ENCODE measurements around the gene ALDH3A1. TPM values are rescaled to one million over a fixed set of nuclear protein-coding genes. Genes with fewer than 3 reads are reported as not detected.

The ALDH3A1 gene
- total RNA-seq, 1 donor from 2014 or later: 24.2 TPM

GRCh38 chr17:19717411-19717908 is 30.6 kb downstream of the ALDH3A1 start:
- DNase-seq (ENCODE audit: low read depth): no peak
- Histone ChIP-seq H3K27me3 (ENCODE audit: control insufficient read depth, insufficient read depth, low read length) (no peaks in the 10 kb centered on the region), H3K36me3 (ENCODE audit: control insufficient read depth, insufficient read depth, low read length) (peaks cover 2% of the 10 kb centered on the region), H3K4me3 (ENCODE audit: low read depth, low read length) (no peak overlapping the region)
- TF ChIP-seq CTCF (IDR thresholded peaks at IDR 0.05; ENCODE audit: insufficient read depth, low read length, severe bottlenecking): no peak
- FAIRE-seq: no peak

- DNase-seq (ENCODE audit: low read depth) (no peak), FAIRE-seq (no peak)
- no peaks in the 10 kb centered on the region for H3K27me3 ChIP-seq (ENCODE audit: control insufficient read depth, insufficient read depth, low read length)
- peaks cover 2% of the 10 kb centered on the region for H3K36me3 ChIP-seq (ENCODE audit: control insufficient read depth, insufficient read depth, low read length)
- H3K4me3 ChIP-seq (ENCODE audit: low read depth, low read length): no peak overlapping the region
- TF ChIP-seq CTCF (IDR thresholded peaks at IDR 0.05; ENCODE audit: insufficient read depth, low read length, severe bottlenecking): no peak
Measured at GRCh38 chr17:19717031-19717360, 31.1 kb downstream of the ALDH3A1 start.

GRCh38 chr17:19716108-19717030 is 31.7 kb downstream of the ALDH3A1 start, which contains the start of gene SLC47A2:
SLC47A2 (minus strand) TSS chr17:19716584; CDS start chr17:19716555, 29 bp downstream.
- TF ChIP-seq CTCF (IDR thresholded peaks at IDR 0.05; ENCODE audit: insufficient read depth, low read length, severe bottlenecking): no peak
- H3K4me3 ChIP-seq (ENCODE audit: low read depth, low read length): no peak within 1 kb of the TSS

GRCh38 chr17:19714542-19715411 is 33.3 kb downstream of the ALDH3A1 start:
- Histone ChIP-seq H3K36me3 (ENCODE audit: control insufficient read depth, insufficient read depth, low read length) (peaks cover 2% of the 10 kb centered on the region), H3K4me3 (ENCODE audit: low read depth, low read length) (no peak overlapping the region), H3K27me3 (ENCODE audit: control insufficient read depth, insufficient read depth, low read length) (no peaks in the 10 kb centered on the region)
- FAIRE-seq (no peak), DNase-seq (ENCODE audit: low read depth) (no peak)
- TF ChIP-seq CTCF (IDR thresholded peaks at IDR 0.05; ENCODE audit: insufficient read depth, low read length, severe bottlenecking): no peak

More at GRCh38 chr17:19716108-19717030, 31.7 kb downstream of the ALDH3A1 start, which contains the start of gene SLC47A2:
- FAIRE-seq: no peak
- Histone ChIP-seq H3K27me3 (ENCODE audit: control insufficient read depth, insufficient read depth, low read length) (no peaks in the 10 kb centered on the region), H3K36me3 (ENCODE audit: control insufficient read depth, insufficient read depth, low read length) (peaks cover 2% of the 10 kb centered on the region)
- no peak for DNase-seq (ENCODE audit: low read depth)

GRCh38 chr17:19713901-19714361 is 34.2 kb downstream of the ALDH3A1 start:
- Histone ChIP-seq H3K36me3 (ENCODE audit: control insufficient read depth, insufficient read depth, low read length) (peaks cover 2% of the 10 kb centered on the region), H3K4me3 (ENCODE audit: low read depth, low read length) (no peak overlapping the region), H3K27me3 (ENCODE audit: control insufficient read depth, insufficient read depth, low read length) (no peaks in the 10 kb centered on the region)
- no peak for TF ChIP-seq CTCF (IDR thresholded peaks at IDR 0.05; ENCODE audit: insufficient read depth, low read length, severe bottlenecking)
- DNase-seq (ENCODE audit: low read depth) (no peak), FAIRE-seq (no peak)
